CD4-positive, alpha-beta T cell treated with Interleukin-4 for 1 hour (primary cell): Measurements from ENCODE around the gene IL25.
"Not testable (repeated sequence)": the region's sequence is repeated elsewhere in the genome, so short reads cannot be mapped to it uniquely, and the experiment has no call there.

Experiments used
- DNase-seq, 2 donors: peaks; one replicate each; pipeline ENCODE4 v3.0.0-alpha.2; 2020 to 2022

Gene IL25

DNA sequence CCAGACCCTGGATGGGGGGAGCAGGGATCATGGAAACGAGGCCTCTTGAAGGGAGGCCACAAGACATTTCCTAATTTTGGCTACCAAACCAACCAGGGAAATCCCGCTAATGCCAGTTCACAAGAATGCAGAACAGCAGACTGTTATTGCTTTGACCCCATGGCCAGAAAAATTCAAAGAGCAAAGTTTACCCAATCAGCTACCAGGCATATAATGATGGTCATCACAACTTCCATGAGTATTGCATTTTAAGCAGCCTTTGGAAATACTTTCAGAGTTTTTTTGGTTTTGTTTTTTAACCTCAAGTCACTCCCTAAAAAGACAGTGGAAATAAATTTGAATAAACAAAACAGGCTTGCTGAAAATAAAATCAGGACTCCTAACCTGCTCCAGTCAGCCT, at the start of gene IL25:
TSS of gene IL25 (plus strand) at position 301 of the 400 bp plus-strand sequence.
- no peak for DNase-seq

DNA sequence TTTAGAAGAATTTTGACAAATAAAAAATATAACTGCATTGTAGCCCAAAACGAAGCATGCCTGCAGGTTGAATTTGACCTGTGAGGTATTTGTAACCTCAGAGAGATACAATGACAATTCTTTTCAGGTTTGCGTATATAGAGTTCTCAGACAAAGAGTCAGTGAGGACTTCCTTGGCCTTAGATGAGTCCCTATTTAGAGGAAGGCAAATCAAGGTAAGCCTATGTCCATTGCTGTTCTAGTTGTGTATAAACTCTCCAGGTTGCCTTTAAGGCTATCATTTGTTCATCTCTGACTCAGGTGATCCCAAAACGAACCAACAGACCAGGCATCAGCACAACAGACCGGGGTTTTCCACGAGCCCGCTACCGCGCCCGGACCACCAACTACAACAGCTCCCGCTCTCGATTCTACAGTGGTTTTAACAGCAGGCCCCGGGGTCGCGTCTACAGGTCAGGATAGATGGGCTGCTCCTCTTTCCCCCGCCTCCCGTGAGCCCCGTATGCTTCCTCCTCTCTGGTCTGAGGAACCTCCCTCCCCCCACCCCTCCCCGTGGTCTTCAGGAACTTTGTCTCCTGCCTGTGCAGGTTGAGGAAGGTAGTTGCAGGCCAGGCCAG, 48.7 kb upstream of the IL25 start:
- no peak for DNase-seq

DNA sequence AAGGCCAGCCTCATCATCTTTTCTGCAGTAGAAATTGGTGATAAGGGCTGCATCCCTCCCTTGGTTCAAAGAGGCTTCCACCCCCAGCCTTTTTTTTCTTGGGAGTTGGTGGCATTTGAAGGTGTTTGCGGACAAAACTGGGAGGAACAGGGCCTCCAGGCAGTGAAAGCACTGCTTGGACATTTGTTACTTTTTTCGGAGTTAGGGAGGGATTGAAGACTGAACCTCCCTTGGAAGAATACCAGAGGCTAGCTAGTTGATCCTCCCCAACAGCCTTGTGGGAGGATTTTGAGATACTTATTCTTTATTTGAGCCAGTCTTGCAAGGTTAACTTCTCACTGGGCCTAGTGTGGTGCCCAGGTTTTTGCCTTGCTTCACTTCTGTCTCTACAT, 48.2 kb upstream of the IL25 start:
- DNase-seq = no peak

DNA sequence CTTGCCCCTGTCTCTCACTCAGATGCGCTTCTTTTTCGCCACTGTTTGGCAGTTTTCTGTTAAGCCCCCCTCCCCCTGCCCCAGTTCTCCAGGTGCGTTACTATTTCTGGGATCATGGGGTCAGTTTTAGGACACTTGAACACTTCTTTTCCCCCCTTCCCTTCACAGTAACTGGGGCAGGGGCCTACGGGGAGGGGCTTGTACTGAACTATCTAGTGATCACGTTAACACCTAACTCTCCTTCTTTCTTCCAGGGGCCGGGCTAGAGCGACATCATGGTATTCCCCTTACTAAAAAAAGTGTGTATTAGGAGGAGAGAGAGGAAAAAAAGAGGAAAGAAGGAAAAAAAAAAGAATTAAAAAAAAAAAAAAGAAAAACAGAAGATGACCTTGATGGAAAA, 47.6 kb upstream of the IL25 start:
- DNase-seq = no peak

DNA sequence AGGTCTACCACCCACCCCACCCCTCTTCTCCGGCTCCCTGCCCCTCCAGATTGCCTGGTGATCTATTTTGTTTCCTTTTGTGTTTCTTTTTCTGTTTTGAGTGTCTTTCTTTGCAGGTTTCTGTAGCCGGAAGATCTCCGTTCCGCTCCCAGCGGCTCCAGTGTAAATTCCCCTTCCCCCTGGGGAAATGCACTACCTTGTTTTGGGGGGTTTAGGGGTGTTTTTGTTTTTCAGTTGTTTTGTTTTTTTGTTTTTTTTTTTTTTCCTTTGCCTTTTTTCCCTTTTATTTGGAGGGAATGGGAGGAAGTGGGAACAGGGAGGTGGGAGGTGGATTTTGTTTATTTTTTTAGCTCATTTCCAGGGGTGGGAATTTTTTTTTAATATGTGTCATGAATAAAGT, 46.9 kb upstream of the IL25 start:
- DNase-seq = not testable (repeated sequence)

DNA sequence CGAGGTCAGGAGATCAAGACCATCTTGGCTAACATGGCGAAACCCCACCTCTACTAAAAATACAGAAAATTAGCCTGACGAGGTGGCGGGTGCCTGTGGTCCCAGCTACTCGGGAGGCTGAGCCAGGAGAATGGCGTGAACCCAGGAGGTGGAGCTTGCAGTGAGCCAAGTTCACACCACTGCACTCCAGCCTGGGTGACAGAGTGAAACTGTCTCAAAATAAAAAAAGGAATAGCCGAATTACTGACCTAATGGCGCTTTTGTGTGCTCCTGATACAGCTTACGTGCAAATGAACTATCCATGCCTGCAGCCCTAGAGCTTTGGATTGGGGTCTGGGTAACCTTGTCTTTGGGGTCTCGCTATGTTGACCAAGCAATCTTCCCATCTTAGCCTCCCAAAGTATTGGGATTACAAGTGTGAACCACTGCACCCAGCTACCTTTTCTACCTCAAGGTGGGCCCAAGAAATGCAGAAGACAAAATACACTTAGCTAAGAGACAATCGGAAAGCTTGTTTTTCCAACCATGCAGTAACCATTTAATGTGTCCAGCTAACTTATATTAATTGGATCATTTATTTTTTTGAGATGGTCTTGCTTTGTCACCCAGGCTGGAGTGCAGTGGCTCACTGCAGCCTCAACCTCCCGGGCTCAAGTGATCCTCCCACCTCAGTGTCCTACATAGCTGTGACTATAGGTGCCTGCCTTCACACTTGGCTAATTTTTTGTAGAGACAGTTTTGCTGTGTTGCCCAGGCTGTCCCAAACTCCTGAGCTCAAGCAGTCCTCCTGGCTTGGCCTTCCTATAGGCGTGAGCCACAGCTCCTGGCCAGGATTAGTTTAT, 45.9 kb upstream of the IL25 start:
- no peak for DNase-seq

DNA sequence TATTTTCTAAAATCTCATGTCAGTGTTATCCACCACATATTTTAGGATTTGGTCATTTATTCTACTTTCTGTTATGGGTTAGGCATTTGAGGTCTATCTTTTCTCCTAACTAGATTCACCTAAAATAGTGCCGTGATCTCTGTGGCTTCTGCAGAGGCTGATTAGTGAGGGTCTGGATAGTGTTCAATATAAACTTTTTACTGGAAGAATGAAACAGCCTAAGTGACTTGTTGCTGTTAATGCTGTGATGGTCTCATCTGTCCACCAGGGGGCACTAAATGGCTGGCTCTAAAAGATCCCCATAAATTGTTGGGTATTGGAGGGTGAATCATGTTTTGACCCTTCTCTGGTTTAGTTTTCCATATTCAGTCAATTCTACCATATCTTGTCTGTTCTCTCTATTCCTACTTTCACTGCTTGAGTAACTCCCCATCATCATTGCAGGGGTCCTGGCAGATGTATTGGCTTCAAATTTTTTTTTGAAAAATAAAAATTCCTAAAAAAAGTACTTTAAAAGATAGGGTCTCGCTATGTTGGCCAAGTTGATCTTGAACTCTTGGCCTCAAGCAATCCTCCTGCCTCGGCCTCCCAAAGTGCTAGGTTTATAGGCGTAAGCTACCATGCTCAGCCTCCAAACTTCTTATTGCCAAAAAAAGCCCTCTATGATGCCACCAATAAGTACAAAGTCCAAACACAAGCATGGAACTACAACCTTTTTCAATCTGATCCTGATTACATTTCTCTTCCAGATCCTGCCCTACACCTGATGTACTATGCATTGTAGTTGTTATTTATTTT, 44.5 kb upstream of the IL25 start:
- peak; percentile 71 to 74 for DNase-seq

DNA sequence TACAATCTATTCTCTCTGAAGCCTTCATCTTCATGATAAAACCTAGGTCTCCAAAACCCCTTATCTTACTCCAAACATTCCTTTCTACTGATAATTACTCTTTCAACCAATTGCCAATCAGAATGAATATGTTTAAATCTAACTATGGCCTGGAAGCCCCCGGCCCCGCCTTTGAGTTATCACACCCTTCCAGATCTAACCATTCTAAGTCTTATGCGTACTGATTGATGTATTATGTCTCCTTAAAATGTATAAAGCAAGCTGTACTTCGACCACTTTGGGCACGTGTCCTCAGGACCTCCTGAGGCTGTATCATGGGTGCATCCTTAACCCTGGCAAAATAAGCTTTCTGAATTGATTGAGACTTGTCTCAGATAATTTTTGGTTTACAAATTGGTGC, 37.0 kb upstream of the IL25 start:
- DNase-seq = no peak

DNA sequence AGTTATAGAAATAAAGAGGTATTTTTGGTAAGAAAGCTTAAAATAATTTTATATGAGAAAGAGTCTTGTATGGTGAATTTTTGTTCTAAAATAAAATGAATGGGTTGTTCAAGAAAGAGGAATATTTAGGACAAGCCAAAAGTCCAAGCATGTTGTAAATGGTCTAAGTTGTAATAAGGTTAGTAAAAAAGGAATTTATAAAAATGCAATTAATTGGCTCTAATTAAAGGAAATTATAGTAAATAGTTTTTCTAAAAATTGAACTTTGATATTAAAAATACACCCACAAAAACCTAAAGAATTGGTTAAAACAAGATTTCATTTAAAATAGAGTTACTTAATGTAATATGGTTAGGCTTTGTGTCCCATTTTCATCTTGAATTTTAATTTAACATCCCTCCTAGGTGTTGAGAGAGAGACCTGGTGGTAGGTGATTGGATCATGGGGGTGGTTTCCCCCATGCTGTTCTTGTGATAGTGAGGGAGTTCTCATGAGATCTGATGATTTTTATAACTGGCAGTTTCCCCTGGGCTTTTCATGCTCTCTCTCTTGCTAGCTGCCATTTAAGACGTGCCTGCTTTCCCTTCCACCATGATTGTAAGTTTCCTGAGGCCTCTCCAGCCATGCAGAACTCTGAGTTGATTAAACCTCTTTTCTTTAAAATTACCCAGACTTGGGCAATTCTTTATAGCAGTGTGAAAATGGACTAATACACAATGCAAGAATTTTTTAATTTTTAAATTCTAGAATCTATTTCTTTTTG, 32.9 kb upstream of the IL25 start:
- no peak for DNase-seq

DNA sequence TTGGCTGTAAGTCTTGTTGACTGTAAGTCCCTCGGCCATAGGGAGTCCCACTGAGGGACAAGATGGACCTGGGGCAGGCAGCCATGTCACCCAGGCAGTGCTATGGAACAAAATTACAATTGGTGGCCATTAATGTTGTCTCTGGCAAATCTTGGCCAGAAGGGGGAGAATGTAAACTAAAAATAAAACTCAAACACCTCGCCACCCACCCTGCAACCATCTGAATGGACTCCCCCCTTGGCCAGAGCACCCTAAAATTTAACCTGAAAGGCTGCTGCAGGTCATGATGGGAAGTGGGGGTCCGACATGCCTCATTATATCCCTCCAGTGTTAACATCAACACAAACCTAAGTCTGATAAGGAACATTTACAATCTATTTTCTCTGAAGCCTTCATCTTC, 28.1 kb upstream of the IL25 start:
- no peak for DNase-seq

DNA sequence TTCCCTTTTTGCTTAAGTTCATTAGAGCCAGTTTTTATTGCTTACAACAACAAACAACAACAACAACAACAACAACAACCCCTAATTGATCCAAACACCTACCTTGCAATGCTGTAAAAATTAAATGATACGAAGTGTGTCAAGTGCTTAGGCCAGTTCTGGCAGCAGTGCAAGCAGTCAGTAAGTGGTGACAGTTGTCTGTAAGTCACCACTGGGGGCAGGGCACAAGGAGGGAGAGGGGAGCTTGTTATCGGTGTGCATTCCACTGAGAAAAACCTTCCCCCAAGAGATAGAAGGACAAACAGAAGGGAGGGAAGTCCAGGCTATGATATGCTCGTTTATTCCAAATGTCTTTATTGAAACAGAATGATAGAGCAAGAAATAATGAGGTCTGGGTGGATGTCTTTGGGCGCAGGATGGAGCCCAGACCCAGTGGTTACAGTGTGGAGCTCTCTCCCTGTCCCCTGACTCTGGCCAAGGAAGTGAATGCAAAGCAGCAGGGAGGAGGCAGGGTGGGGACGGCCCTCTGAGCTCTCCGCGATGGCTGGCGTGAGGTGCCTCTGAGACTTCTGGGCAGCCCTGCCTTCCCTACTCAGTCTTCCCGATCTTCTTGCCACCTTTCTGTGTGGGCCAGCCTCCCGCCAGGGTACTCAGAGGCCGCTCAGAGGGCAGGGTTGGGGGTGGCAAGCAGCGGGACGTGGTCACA, 26.5 kb upstream of the IL25 start:
- DNase-seq = no peak

DNA sequence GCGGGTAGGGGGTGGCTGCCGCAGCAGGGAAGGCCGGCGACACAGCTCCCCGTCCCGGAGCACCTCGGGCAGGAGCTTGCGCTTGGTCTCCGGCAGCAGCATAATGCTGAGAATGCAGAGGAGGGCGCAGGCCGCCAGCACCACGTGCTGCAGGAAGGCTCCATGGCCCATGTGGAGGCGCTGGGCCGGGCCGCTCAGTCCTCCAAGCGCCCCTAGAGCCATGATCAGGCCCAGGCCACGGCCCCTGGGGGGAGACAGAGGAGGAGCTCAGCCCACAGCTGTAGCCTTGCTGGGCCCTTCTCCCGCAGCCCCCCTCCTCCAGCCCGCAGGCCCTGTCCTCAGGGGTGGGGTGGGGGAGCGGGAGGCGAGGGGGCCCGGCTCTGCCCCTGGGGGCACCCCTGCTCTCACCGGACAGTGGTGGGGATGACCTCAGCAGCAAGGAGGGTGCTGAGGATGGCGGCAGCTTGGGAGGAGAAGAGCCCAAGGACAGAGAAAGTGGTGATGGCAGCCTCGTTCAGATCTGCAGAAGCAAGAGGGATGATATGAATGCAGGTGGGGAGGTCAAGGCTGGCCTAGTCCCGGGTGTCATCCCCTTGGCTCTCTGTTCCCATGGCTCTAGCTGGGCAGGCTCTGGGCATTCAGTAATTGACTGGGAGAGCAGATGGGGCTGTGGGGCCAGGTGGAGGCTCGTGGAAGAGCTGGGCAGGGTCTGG, 25.8 kb upstream of the IL25 start:
- DNase-seq = no peak

DNA sequence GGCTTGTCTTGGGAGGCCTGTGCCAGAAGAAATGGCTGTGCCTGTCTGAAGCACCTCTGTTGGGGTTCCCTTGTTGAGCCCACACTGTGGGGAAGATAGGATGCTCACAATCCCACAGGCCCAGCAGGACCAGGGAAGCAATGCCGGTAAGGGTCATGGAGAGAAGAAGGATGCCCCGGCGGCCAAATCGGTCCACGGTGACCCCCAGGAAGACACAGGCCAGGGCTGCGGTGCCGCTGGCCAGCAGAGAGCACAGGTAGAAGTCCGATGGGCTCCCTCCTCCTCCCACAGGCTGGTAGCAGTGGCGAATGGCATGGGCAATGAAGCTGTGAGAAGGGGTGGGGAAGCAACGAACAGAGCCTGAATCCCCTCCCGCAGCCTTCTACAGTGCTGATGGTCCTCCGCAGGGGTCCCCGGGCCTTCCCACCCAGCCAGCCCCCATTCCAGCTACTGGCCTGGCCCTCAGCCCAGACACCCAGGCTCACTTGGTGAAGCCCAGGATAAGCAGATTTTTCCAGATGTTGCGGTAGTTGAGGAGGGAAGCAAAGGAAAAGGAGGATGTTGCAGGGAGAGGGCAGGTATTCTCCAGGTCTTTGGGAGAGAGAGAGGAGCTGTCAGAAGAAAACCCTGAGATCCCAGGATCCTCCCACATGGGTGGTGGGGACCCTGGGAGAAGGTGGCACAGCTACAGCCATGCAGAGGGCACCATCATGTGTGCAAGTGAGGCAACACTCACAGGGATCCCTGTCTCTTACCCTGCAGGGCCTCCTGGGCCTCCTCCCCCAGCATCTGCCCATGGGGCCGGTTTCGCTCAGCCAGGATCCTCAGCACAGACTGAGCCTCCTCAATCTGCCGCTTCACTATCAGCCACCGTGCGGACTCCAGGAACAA, 25.0 kb upstream of the IL25 start:
- no peak for DNase-seq

DNA sequence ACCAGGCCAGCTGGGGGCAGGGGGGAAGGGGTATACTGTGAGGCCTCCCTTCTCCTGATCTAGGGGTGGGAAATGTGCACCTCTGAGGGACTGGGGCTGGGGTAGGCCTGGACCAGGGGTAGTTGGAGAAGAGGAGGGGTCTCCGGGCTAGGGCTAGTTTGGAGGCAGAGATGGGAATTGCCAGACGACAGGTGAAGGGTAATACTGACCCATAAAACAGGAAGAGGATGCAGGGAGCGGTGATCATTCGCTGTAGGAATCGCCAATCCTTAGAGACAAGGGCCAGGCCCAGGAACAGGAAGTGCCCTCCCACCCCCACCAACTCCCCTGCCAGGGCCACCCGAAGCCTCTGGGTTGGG, 24.3 kb upstream of the IL25 start:
- DNase-seq = no peak

DNA sequence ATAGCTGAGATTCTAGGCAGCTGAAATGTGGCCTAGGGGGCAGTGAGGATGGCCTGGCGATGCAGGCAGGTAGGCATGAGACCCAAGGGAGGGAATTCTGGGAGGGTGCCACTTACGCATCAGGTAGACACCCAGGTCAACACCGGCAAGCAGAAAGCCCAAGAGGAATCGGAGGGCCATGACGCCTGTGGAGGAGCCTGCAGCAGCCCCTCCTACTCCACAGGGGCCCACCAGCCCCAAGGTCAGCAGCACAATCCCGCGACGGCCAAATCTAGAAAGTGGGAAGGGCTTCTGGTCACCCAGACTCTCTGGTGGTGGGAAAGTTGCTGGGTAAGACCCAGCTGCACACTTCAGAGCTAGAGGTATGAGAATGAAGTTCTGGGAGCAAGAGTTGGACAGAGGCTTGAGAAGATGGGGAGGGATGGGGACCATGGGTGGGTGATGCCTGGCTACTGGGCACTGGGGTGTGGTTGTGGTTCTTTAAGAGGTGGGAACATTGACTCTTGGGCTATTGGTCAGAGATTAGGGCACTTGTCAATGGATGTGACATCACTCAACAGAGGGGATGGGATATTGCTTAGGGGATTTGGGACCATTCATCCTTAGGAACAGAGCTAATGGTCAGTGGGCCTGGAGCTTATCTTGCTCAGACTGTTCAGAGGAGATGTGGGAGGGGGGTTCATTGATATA, 23.3 kb upstream of the IL25 start:
- DNase-seq = no peak

DNA sequence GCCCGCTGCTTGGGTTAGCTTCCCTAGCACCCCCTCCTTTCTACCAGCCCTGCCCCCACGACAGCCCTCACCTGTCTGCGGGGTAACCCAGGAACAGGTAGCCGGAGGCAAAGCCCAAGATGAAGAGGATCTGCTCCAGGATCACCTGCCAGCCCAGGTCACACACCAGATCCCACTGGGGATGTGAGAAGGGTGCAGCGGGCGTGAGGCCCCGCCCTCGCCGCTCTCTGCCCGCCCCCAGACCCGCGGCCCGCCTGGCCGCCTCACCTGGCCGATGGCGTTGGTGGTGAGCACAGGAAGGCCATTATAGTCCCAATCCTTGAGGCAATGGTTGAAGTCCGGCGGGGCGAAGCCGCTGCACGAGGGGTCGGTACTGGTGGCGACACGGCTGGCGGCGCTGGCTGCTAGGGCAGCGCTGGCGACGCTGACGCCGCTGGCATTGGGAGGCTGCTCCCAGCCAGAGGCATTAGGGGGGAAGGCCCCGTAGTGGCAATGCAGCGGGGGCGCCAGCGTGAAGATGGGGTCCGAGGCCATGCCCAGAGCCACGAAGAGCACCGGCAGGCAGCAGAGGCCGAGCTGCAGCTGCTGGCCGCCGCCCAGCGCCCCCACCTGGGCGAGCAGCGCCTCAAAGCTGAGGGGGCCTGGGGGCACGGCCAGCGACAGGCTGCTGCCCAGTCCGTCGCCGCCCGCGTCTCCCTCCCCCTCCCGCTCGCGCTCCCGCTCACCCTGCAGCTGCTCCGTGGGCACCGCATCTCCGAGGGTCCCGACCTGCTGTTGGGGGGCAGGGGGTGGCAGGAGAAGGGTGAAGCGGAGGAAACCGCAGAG, 20.7 kb upstream of the IL25 start:
- no peak for DNase-seq

DNA sequence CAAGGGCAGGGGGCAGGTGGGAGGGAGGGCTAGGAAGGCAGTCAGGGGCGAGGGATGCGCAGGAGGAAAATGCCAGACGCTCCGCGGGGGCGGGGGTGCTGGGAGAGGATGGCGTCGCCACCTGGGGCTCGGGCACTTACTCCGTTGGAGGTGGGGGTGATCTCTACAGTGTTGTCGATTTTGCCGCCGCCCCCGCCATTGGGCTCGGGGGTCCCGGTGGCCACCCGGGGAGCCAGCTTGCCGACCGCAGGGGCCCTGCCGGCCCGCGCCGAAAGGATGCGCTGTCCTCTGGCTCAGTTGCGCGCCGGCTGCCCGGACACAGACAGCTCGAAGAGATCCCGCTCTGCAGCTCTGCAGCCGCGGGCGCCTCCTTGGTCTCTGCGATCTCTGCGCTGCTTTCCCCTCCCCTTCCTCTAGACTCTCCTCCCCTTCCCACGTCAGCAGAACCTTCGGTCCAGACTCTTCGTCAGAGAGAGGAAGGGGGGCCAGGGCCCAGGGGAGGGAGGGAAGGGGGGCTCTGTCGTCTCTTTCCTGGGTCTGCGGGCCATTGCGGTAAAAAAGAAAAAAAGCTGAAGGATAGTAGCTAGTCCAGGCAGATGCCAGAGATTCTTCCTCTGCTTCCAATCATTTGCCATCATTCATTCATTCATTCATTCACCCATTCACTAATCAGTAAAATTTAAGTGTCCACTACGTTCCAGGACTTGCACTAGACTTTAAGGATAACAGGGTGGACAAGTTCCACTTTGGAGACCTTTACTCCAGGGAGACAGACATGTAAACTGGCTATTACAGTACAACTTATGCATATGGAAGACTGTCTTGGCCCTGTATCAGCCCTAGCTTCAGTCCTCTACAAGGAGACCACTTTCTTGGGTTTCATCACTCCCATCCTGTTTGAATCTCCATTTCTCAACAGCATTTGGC, 19.8 kb upstream of the IL25 start, which contains the start of gene SLC22A17:
TSS of gene SLC22A17 (minus strand) at position 382 of the 927 bp plus-strand sequence.
- peak; percentile 62 to 75 for DNase-seq

DNA sequence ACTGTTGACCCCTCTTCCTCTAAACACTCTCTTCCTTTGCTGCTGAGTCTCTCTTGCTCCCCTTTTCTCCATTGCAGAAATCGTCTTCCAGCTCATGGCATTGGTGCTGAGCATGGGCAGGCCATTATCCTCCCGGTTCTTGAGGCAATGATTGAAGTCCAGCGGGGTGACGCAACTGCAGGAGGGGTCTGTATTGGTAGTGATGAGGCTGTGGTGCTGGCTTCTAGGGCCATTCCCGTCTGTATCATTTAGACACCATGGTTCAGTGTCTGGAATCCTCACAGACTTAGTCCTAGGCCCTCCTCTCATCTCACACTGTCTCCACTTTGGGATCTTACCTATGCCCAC, 19.2 kb upstream of the IL25 start:
- no peak for DNase-seq
